Psoas muscle (tissue), 8 donors: ENCODE measurements around the gene JAKMIP1. TPM values are rescaled to one million over a fixed set of nuclear protein-coding genes. Genes with fewer than 3 reads are reported as not detected.

Experiments
- ATAC-seq, 4 donors: fragments of 200-7000 bp; cut with Tn5 transposase; one replicate each; pipeline ENCODE4 v1.9.1; 2020; ENCODE audit warnings: moderate library complexity in 3 of 4, mild to moderate bottlenecking in 2 of 4
- DNase-seq, 2 donors: peaks; one replicate each; pipeline ENCODE4 v3.0.0-alpha.2; 2020
- H3K27ac ChIP-seq: fragments of 200-600 bp; one replicate; pipeline ENCODE4 v1.8.0; 2022
- H3K27me3 ChIP-seq, 3 donors: fragments of 200-600 bp in 1 of 3; one replicate each; pipeline versions ENCODE4 v1.6.1 to v1.8.0; 2013 to 2022; ENCODE audit warnings: low read length in 2 of 3, mild to moderate bottlenecking in 2 of 3, moderate library complexity in 1 of 3; ENCODE audit not compliant: insufficient read depth in 3 of 3
- H3K36me3 ChIP-seq, 2 donors: fragments of 200-600 bp in 1 of 2; one replicate each; pipeline versions ENCODE4 v1.6.1 to v1.8.0; 2013 to 2022; ENCODE audit warnings: low read depth in 1 of 2, mild to moderate bottlenecking in 1 of 2, moderate library complexity in 1 of 2; ENCODE audit not compliant: insufficient read depth in 1 of 2
- H3K4me1 ChIP-seq: fragments of 200-600 bp; one replicate; pipeline ENCODE4 v1.8.0; 2022
- H3K4me3 ChIP-seq: fragments of 200-600 bp; one replicate; pipeline ENCODE4 v1.8.0; 2022; ENCODE audit warnings: mild to moderate bottlenecking
- H3K9me3 ChIP-seq: fragments of 200-600 bp; one replicate; pipeline ENCODE4 v1.8.0; 2022
- CTCF ChIP-seq: fragments of 200-600 bp; IDR thresholded peaks from one replicate; pipeline ENCODE4 v1.8.0; 2022; ENCODE audit warnings: antibody characterized with exemption
- WGBS, 3 donors: extraction: QIAGEN DNeasy Blood & Tissue Kit; methylation state at CpG; one replicate each; pipeline versions ENCODE4 v1.1.6 to v1.1.7; 2013; 5-methylcytosine and 5-hydroxymethylcytosine counted together
- intact Hi-C, 2 donors: fragments of 100-400 bp; cut with DNase I; formaldehyde crosslinking; loops; one replicate each; pipeline versions ENCODE4 v1.11.0 to v1.14.2; 2022
- polyA plus RNA-seq, 3 donors: library from polyadenylated mRNA; stranded (reverse); fragments of 200-250 nt; gene quantifications; one replicate each; pipeline ENCODE4 v1.2.3, GENCODE V29; 2013
- total RNA-seq, 4 donors: library from RNA; stranded (reverse); fragmentation: NEBNext Ultra II Directional in 2 of 4; extraction: Animal tissue kit (Norgen Biotek cat#: 25700) in 2 of 4; gene quantifications; one replicate each; pipeline versions ENCODE4 v1.2.1 to v1.2.4, GENCODE V29; 2021 to 2023
- donor health status: healthy with polysubstance abuse.
- donor health status: DM: no; HTN: no; CAD: no; lungs with moderate emphysema.
- donor health status: Bipolar disorder and iron deficiency.
- donor health status: healthy.
- donor health status: DM: yes; HTN: yes; CAD: no.
- donor health status: DM: no; HTN: no; CAD: no.
- donor health status: DM: no; HTN: no; CAD: no.
- donor health status: DM: yes; HTN: yes; CAD: no.

Gene JAKMIP1
- total and polyA plus RNA-seq, 7 donors, result 0.04 TPM; not detected in 6

- Histone ChIP-seq H3K9me3 (peaks cover 22% of the 10 kb centered on the region), H3K36me3 (no peaks in the 10 kb centered on the region), H3K4me3 (no peak overlapping the region), H3K27me3 (no peaks in the 10 kb centered on the region), H3K4me1 (no peaks in the 10 kb centered on the region), H3K27ac (no peak overlapping the region)
- ATAC-seq (no peak), DNase-seq (no peak)
- no peak for TF ChIP-seq CTCF
- 91 to 94% (median 92%) methylated on average over 12 of the region's 12 CpGs for WGBS, 3 donors
- intact Hi-C loops, result no loop called here
Measured at GRCh38 chr4:6058531-6059374, 141.6 kb downstream of the JAKMIP1 start.

- H3K36me3 ChIP-seq, result no peaks in the 10 kb centered on the region
- no peak overlapping the region for H3K4me3 ChIP-seq
- TF ChIP-seq CTCF, result no peak
- H3K9me3 ChIP-seq, result peaks cover 22% of the 10 kb centered on the region
- ATAC-seq, result no peak
- intact Hi-C loops, result no loop called here
- DNase-seq, result no peak
- H3K27ac ChIP-seq, result no peak overlapping the region
- H3K4me1 ChIP-seq, result no peaks in the 10 kb centered on the region
- no peaks in the 10 kb centered on the region for H3K27me3 ChIP-seq
- 81 to 87% (median 81%) methylated on average over 15 of the region's 15 CpGs for WGBS, 3 donors
Measured at GRCh38 chr4:6056976-6057766, 143.2 kb downstream of the JAKMIP1 start.

GRCh38 chr4:6055436-6055835 is 144.9 kb downstream of the JAKMIP1 start:
- intact Hi-C loops, result no loop called here
- ATAC-seq (no peak), DNase-seq (no peak)
- Histone ChIP-seq H3K4me3 (no peak overlapping the region), H3K27ac (no peak overlapping the region), H3K4me1 (no peaks in the 10 kb centered on the region), H3K27me3 (peaks cover 0 to 11% (median under 1%) of the 10 kb centered on the region in 3 donors), H3K36me3 (no peaks in the 10 kb centered on the region), H3K9me3 (peaks cover 22% of the 10 kb centered on the region)
- 84 to 85% (median 84%) methylated on average over 4 of the region's 4 CpGs for WGBS, 3 donors
- no peak for TF ChIP-seq CTCF

GRCh38 chr4:6055030-6055429 is 145.3 kb downstream of the JAKMIP1 start:
- H3K27me3 ChIP-seq, result peaks cover 0 to 11% (median 2%) of the 10 kb centered on the region in 3 donors
- H3K27ac ChIP-seq, result no peak overlapping the region
- intact Hi-C loops, result no loop called here
- H3K9me3 ChIP-seq, result peaks cover 22% of the 10 kb centered on the region
- 84 to 94% (median 89%) methylated on average over 4 of the region's 4 CpGs for WGBS, 3 donors
- no peaks in the 10 kb centered on the region for H3K36me3 ChIP-seq
- no peak for ATAC-seq
- no peak for DNase-seq
- H3K4me3 ChIP-seq, result no peak overlapping the region
- TF ChIP-seq CTCF, result no peak
- H3K4me1 ChIP-seq, result no peaks in the 10 kb centered on the region
